HepG2 (cell line): ENCODE measurements around the gene GPS1. TPM values are rescaled to one million over a fixed set of nuclear protein-coding genes. Genes with fewer than 3 reads are reported as not detected.

Source experiments
- ATAC-seq: fragments of 200-7000 bp; cut with Tn5 transposase; 3 replicates; pipeline ENCODE4 v1.9.1; 2020; ENCODE audit warnings: mild to moderate bottlenecking, moderate library complexity
- BruUV-seq: library from RNA; stranded (reverse); fragments of 400-500 nt; replicated peaks from 2 replicates; lab custom pipeline; 2021; lab: Mats Ljungman, UMichigan
- CTCF ChIA-PET: fragments of 300-600 bp; formaldehyde crosslinking; extraction: SDS; loops from one replicate; lab custom pipeline; 2021; ENCODE audit warnings: low total read pairs, inconsistent platforms, low intra/inter-chr PET ratio; lab: Yijun Ruan, JAX
- POLR2A ChIA-PET: fragments of 350-600 bp; sonication (Branson Sonifier 250); formaldehyde crosslinking; loops from one replicate; lab custom pipeline; 2020; ENCODE audit warnings: antibody characterized with exemption, inconsistent platforms; lab: Yijun Ruan, JAX
- DNase-seq: peaks from one replicate; pipeline ENCODE4 v3.0.0-alpha.2; 2015; ENCODE audit warnings: low spot score
- FAIRE-seq: peaks from 3 replicates; lab custom pipeline; 2011; peaks lifted over from hg19 to GRCh38; lab: Jason Lieb, UNC
- H2AFZ ChIP-seq: one replicate; pipeline ENCODE4 v1.6.1; 2011; ENCODE audit warnings: low read length, inconsistent platforms
- H3K27ac ChIP-seq: fragments of 300-600 bp; 3 replicates; pipeline ENCODE4 v1.8.0; 2011; ENCODE audit warnings: mixed run types, mild to moderate bottlenecking, mixed read lengths, low read length, inconsistent platforms; ENCODE audit not compliant: insufficient read depth; ENCODE audit errors: extremely low read length
- H3K27me3 ChIP-seq, 2 experiments: fragments of 200-600 bp in 1 of 2; 2 replicates in 1 of 2; 3 replicates in 1 of 2; pipeline versions ENCODE4 v1.6.0 to v1.8.0; 2011; ENCODE audit warnings: low read length in 2 of 2, mild to moderate bottlenecking in 2 of 2, moderate library complexity in 2 of 2, inconsistent platforms in 1 of 2; ENCODE audit not compliant: insufficient read depth in 2 of 2, control insufficient read depth in 1 of 2
- H3K36me3 ChIP-seq, 2 experiments: fragments of 200-600 bp in 1 of 2; replicated peaks in 1 of 2; 2 replicates in 1 of 2; 3 replicates in 1 of 2; pipeline versions ENCODE4 v1.5.1 to v1.8.0; 2011; ENCODE audit warnings: low read length in 2 of 2, inconsistent platforms in 1 of 2; ENCODE audit not compliant: insufficient read depth in 2 of 2, control insufficient read depth in 1 of 2
- H3K4me1 ChIP-seq: 2 replicates; pipeline ENCODE4 v1.5.1; 2012; ENCODE audit warnings: low read length, inconsistent platforms; ENCODE audit not compliant: insufficient read depth
- H3K4me2 ChIP-seq: 2 replicates; pipeline ENCODE4 v1.6.0; 2011; ENCODE audit warnings: low read depth, low read length, inconsistent platforms
- H3K4me3 ChIP-seq, 3 experiments: fragments of 200-600 bp in 1 of 3; sonication (generic), shearing (Covaris generic) in 1 of 3; replicated peaks in 1 of 3; 2 replicates each; pipeline ENCODE4 v1.5.1; 2011 to 2016; ENCODE audit warnings: low read length in 3 of 3, inconsistent platforms in 2 of 3, low read depth in 2 of 3, mild to moderate bottlenecking in 2 of 3, control low read depth in 1 of 3, mixed read lengths in 1 of 3; ENCODE audit not compliant: insufficient read depth in 1 of 3
- H3K79me2 ChIP-seq: one replicate; pipeline ENCODE4 v1.6.1; 2011; ENCODE audit warnings: low read length, inconsistent platforms; ENCODE audit not compliant: insufficient read depth
- H3K9ac ChIP-seq: 2 replicates; pipeline ENCODE4 v1.6.0; 2011; ENCODE audit warnings: mild to moderate bottlenecking, low read depth, low read length, inconsistent platforms; ENCODE audit not compliant: insufficient read depth
- H3K9me3 ChIP-seq: 2 replicates; pipeline ENCODE4 v1.5.1; 2012; ENCODE audit warnings: mild to moderate bottlenecking, low read length
- H4K20me1 ChIP-seq: 2 replicates; pipeline ENCODE4 v1.6.0; 2011; ENCODE audit warnings: inconsistent platforms, mild to moderate bottlenecking, low read length, moderate library complexity; ENCODE audit not compliant: insufficient read depth
- KAT8 ChIP-seq: IDR thresholded peaks from 2 replicates; pipeline ENCODE4 v1.6.1; 2016; ENCODE audit warnings: missing genetic modification reagents, missing compliant biosample characterization
- KDM6A ChIP-seq: IDR thresholded peaks from 2 replicates; pipeline ENCODE4 v1.6.1; 2016; ENCODE audit warnings: low read depth
- ZNF274 ChIP-seq: sonication (generic); formaldehyde crosslinking; IDR thresholded peaks from 2 replicates; pipeline ENCODE4 v1.5.1; 2020; ENCODE audit warnings: mild to moderate bottlenecking, missing genetic modification reagents
- whole genome bisulfite sequencing: methylation state at CpG from one replicate; pipeline ENCODE4 v1.1.6; 2017; ENCODE audit warnings: low lambda C conversion rate; 5-methylcytosine and 5-hydroxymethylcytosine counted together
- in situ Hi-C: cut with HindIII; loops from 2 replicates; pipeline ENCODE4 v1.10.0; 2017; ENCODE audit warnings: low pct_unique_long_range_greater_than_20kb; ENCODE audit not compliant: extremely low pct_ligation_motif_present
- intact Hi-C: fragments of 100-400 bp; cut with micrococcal nuclease; formaldehyde crosslinking; loops from one replicate; pipeline ENCODE4 v1.10.0; 2022; ENCODE audit not compliant: unreplicated experiment
- polyA plus RNA-seq, 8 experiments: library from polyadenylated mRNA; depleted of rRNA in 3 of 8; stranded (reverse) in 7 of 8; unstranded in 1 of 8; fragments of >200 nt; fragmentation: Illumina TruSeq in 4 of 8; extraction: Trizol in 4 of 8; gene quantifications; 2 replicates each; pipeline versions ENCODE4 v1.2.1 to v1.2.3, GENCODE V29; 2011 to 2016; ENCODE audit warnings: low read depth in 4 of 8, missing spikeins in 1 of 8, mixed read lengths in 1 of 8; ENCODE audit not compliant: insufficient read depth in 1 of 8
- total RNA-seq, 5 experiments: library from RNA; depleted of rRNA; stranded (reverse); fragments of >200 nt; fragmentation: Illumina TruSeq; extraction: Trizol; gene quantifications; 2 replicates each; pipeline ENCODE4 v1.2.3, GENCODE V29; 2016; ENCODE audit warnings: low read depth in 1 of 5
- TF ChIP-seq, protein P1 (sequence below): IDR thresholded peaks from 2 replicates; pipeline ENCODE4 v1.6.1; 2012; ENCODE audit warnings: inconsistent platforms
- TF ChIP-seq, protein P2 (sequence below): sonication (generic); formaldehyde crosslinking; IDR thresholded peaks from 2 replicates; pipeline ENCODE4 v1.8.1; 2023; ENCODE audit warnings: mild to moderate bottlenecking, inconsistent platforms, moderate library complexity, missing genetic modification reagents, borderline replicate concordance

GPS1 gene
- total and polyA plus RNA-seq, 2 of the 13 experiments (the other 11 are each of a cell fraction or from before 2014, with no cell fraction given), result 124 to 128 TPM

DNA sequence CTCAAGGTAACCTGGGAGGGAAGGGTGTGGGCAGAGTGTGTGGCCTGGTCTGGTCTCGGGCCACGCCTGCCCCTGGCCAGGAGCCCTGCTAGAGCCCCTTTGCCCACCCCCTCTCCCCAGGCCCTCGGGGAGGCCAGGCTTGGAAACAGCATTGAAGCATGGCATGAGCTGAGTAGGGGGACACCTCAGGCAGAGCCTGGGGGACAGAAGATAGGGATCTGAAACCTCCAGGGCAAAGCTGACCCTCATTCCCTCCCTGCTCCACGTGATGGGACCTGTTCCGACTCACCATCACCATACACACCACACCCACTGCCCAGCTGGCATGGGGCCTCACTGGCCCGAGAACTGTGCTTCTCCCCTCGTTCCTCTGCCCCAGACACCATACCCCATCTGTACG, 2.6 kb upstream of the GPS1 start:
- no peak for ATAC-seq
- ChIA-PET POLR2A (no interaction called here), CTCF (no interaction called here)
- Histone ChIP-seq H3K9me3 (no peaks in the 10 kb centered on the region), H4K20me1 (no peaks in the 10 kb centered on the region; the same call in 1 of the 2 replicates), H3K27ac (no peak overlapping the region), H3K79me2 (peaks cover 37% of the 10 kb centered on the region), H2AFZ (no peak overlapping the region), H3K4me2 (no peak overlapping the region), H3K9ac (no peak overlapping the region), H3K4me3 (no peak overlapping the region; a peak in 1 of 6 replicates), H3K27me3 (no peaks in the 10 kb centered on the region; a peak in 2 of 5 replicates), H3K36me3 (peaks cover 8 to 31% of the 10 kb centered on the region in 2 experiments; a peak in 4 of 5 replicates), H3K4me1 (peaks cover 41% of the 10 kb centered on the region)
- 91% methylated on average over 5 of the region's 8 CpGs for WGBS
- FAIRE-seq, result no peak
- in situ Hi-C loops (no loop called here), intact Hi-C loops (no loop called here)
- no TSS peak for BruUV-seq
- TF ChIP-seq ZNF274 (CRISPR knock-in tag), result no peak
- no peak for TF ChIP-seq KAT8 (CRISPR knock-in tag)
- TF ChIP-seq, protein P1, sequence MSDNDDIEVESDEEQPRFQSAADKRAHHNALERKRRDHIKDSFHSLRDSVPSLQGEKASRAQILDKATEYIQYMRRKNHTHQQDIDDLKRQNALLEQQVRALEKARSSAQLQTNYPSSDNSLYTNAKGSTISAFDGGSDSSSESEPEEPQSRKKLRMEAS, result no peak
- DNase-seq, result no peak

DNA sequence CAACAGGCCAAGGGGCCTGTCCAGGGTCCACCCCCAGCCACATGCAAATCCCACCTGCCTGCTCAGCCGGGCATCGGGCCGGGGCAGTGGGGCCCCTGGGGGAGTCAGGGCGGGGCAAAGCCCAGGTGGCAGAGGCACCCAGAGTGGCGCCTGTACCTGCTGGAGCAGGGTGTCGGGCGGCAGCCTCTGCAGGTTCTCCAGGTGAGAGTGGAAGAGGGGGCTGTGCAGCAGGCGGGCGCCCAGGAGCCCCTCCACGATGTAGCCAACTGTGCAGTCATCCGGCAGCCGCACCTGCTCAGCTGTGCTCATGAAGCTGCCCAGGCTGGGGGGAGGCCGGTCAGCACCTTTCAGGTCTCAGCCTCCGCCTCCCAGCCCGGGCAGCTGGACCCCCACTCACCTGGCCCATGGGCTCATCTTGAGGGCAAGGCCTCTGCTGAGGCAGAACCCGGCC, 2.2 kb upstream of the GPS1 start:
- H3K79me2 ChIP-seq, result peaks cover 37% of the 10 kb centered on the region
- ATAC-seq (no peak), FAIRE-seq (no peak), DNase-seq (no peak)
- no peaks in the 10 kb centered on the region; the same call in 1 of the 2 replicates for H4K20me1 ChIP-seq
- ChIA-PET POLR2A (interaction anchor here (1.6 to 3.4 kb wide), 2 partner anchors 12 to 16 kb away, joined by 6 to 33 read pairs; partner anchors contain the start of genes DCXR and DUS1L), CTCF (no interaction called here)
- H3K27me3 ChIP-seq, result no peaks in the 10 kb centered on the region; a peak in 2 of 5 replicates
- no peaks in the 10 kb centered on the region for H3K9me3 ChIP-seq
- H3K4me3 ChIP-seq, result peak overlapping the region in 1 of 3 experiments; percentile 99; a peak in 1 of 6 replicates
- H2AFZ ChIP-seq, result no peak overlapping the region
- H3K36me3 ChIP-seq, result peaks cover 8 to 35% of the 10 kb centered on the region in 2 experiments; a peak in 4 of 5 replicates
- H3K27ac ChIP-seq, result no peak overlapping the region
- BruUV-seq, result no TSS peak
- TF ChIP-seq, protein P2, sequence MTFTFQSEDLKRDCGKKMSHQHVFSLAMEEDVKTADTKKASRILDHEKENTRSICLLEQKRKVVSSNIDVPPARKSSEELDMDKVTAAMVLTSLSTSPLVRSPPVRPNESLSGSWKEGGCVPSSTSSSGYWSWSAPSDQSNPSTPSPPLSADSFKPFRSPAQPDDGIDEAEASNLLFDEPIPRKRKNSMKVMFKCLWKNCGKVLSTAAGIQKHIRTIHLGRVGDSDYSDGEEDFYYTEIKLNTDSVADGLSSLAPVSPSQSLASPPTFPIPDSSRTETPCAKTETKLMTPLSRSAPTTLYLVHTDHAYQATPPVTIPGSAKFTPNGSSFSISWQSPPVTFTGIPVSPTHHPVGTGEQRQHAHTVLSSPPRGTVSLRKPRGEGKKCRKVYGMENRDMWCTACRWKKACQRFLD (CRISPR knock-in tag), result 0 out of 2 replicates have a peak, but pooled peaks have one; percentile 2
- TF ChIP-seq KDM6A, result no peak
- H3K4me2 ChIP-seq, result peak overlapping the region; percentile 100; the same call in 1 of the 2 replicates
- WGBS, result 97% methylated on average over 13 of the region's 16 CpGs
- in situ Hi-C loops, result no loop called here
- intact Hi-C loops, result no loop called here
- H3K4me1 ChIP-seq, result peaks cover 41% of the 10 kb centered on the region
- peak overlapping the region; percentile 88; the same call in 1 of the 2 replicates for H3K9ac ChIP-seq
